CD4-positive, alpha-beta T cell treated with Interleukin-21 for 1 hour (primary cell): ENCODE data around the gene ACSL3.
"Not testable (repeated sequence)": the region's sequence is repeated elsewhere in the genome, so short reads cannot be mapped to it uniquely, and the experiment has no call there.

Source experiments
- DNase-seq: peaks from one replicate; pipeline ENCODE4 v3.0.0-alpha.2; 2020

ACSL3 gene

GRCh38 chr2:222982010-222982908 is 121.4 kb downstream of the ACSL3 start:
- no peak for DNase-seq

GRCh38 chr2:222982909-222983265 is 122.1 kb downstream of the ACSL3 start:
- no peak for DNase-seq

- no peak for DNase-seq
These were observed 124.1 kb downstream of the ACSL3 start for GRCh38 chr2:222984908-222985307.

GRCh38 chr2:222989431-222989830 is 128.6 kb downstream of the ACSL3 start:
- no peak for DNase-seq

GRCh38 chr2:222990206-222990605 is 129.4 kb downstream of the ACSL3 start:
- not testable (repeated sequence) for DNase-seq

- DNase-seq = no peak
These were observed 131.3 kb downstream of the ACSL3 start for GRCh38 chr2:222992137-222992536.
